D721Med (cell line): Measurements from ENCODE around the gene FBXL3.

Experiments used
- DNase-seq: peaks from one replicate; pipeline ENCODE4 v3.0.0; 2011; ENCODE audit warnings: low spot score; ENCODE audit not compliant: insufficient read length
- FAIRE-seq: peaks from 2 replicates; lab custom pipeline; 2011; peaks lifted over from hg19 to GRCh38; lab: Jason Lieb, UNC
- TF ChIP-seq, protein P1 (sequence below): IDR thresholded peaks from 2 replicates; pipeline ENCODE4 v1.5.1; 2012; ENCODE audit warnings: mild to moderate bottlenecking, control low read depth; ENCODE audit not compliant: insufficient read depth; ENCODE audit errors: missing control alignments

FBXL3 gene

GRCh38 chr13:77040076-77040475 is 13.1 kb upstream of the FBXL3 start:
- DNase-seq (no peak), FAIRE-seq (no peak)
- TF ChIP-seq, protein P1, sequence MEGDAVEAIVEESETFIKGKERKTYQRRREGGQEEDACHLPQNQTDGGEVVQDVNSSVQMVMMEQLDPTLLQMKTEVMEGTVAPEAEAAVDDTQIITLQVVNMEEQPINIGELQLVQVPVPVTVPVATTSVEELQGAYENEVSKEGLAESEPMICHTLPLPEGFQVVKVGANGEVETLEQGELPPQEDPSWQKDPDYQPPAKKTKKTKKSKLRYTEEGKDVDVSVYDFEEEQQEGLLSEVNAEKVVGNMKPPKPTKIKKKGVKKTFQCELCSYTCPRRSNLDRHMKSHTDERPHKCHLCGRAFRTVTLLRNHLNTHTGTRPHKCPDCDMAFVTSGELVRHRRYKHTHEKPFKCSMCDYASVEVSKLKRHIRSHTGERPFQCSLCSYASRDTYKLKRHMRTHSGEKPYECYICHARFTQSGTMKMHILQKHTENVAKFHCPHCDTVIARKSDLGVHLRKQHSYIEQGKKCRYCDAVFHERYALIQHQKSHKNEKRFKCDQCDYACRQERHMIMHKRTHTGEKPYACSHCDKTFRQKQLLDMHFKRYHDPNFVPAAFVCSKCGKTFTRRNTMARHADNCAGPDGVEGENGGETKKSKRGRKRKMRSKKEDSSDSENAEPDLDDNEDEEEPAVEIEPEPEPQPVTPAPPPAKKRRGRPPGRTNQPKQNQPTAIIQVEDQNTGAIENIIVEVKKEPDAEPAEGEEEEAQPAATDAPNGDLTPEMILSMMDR = no peak

- DNase-seq = no peak
- FAIRE-seq = no peak
- TF ChIP-seq, protein P1 = no peak
These were observed 12.0 kb upstream of the FBXL3 start for GRCh38 chr13:77038907-77039480.

GRCh38 chr13:77036279-77036678 is 9.3 kb upstream of the FBXL3 start:
- FAIRE-seq (no peak), DNase-seq (no peak)
- TF ChIP-seq, protein P1 = no peak

- TF ChIP-seq, protein P1 = no peak
- FAIRE-seq (no peak), DNase-seq (no peak)
These were observed 7.9 kb upstream of the FBXL3 start for GRCh38 chr13:77034881-77035280.

GRCh38 chr13:77033717-77034302 is 6.9 kb upstream of the FBXL3 start:
- DNase-seq = no peak
- TF ChIP-seq, protein P1 = no peak
- no peak for FAIRE-seq

GRCh38 chr13:77031656-77032243 is 4.8 kb upstream of the FBXL3 start:
- TF ChIP-seq, protein P1 = no peak
- no peak for FAIRE-seq
- DNase-seq = no peak

DNA sequence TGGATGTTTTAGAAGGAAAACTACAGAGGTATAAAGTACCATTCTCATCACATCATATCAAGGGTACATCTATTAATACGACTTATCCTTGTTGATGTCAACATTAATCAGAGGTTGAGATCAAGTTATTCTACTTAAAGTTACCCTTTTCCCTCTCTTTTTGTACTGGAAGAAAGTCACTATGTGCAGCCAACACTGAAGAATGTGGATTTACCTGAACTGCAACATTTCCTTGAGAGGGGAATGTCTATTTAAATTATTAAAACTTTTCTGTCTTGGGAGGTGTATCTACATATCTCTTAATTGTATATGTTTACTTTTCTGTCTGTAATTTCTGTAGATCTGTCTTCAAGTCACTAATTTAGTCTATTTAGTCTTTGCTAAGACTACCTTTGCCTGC is 2.5 kb upstream of the FBXL3 start:
- TF ChIP-seq, protein P1 = no peak
- FAIRE-seq (no peak), DNase-seq (no peak)
